PFSK-1 (cell line): ENCODE measurements around the gene TOX4.

ENCODE experiments used
- FOXP2 ChIP-seq: optimal IDR thresholded peaks from 2 replicates; pipeline ENCODE3; 2011; ENCODE audit warnings: borderline replicate concordance, control low read depth, inconsistent platforms; ENCODE audit not compliant: insufficient read depth; ENCODE audit errors: extremely low read length, extremely low read depth
- POLR2AphosphoS5 ChIP-seq: IDR thresholded peaks from 2 replicates; pipeline ENCODE4 v1.6.1; 2012; ENCODE audit warnings: low read depth, mild to moderate bottlenecking, control low read depth, low read length, moderate library complexity
- REST ChIP-seq, 2 experiments: IDR thresholded peaks; 2 replicates each; pipeline versions ENCODE4 v1.6.1 to v1.8.0; 2011 to 2012; ENCODE audit warnings: low read depth in 2 of 2, low read length in 2 of 2, control low read depth in 1 of 2, inconsistent platforms in 1 of 2, mild to moderate bottlenecking in 1 of 2, moderate library complexity in 1 of 2; ENCODE audit not compliant: insufficient read depth in 1 of 2
- SIN3A ChIP-seq: IDR thresholded peaks from 2 replicates; pipeline ENCODE4 v1.6.1; 2012; ENCODE audit warnings: mild to moderate bottlenecking, low read length, moderate library complexity, borderline replicate concordance; ENCODE audit not compliant: insufficient read depth
- TAF1 ChIP-seq: IDR thresholded peaks from 2 replicates; pipeline ENCODE4 v1.6.1; 2012; ENCODE audit warnings: low read length, control low read depth, borderline replicate concordance; ENCODE audit not compliant: insufficient read depth

Gene TOX4

GRCh38 chr14:21525962-21526671 is 49.1 kb downstream of the TOX4 start, which contains the start of gene SALL2:
Gene SALL2 (minus strand): TSS chr14:21526346. CDS start chr14:21526127, 219 bp downstream.
- TF ChIP-seq TAF1 (no peak), POLR2AphosphoS5 (no peak), FOXP2 (no peak)

- TF ChIP-seq FOXP2 (no peak), POLR2AphosphoS5 (no peak), SIN3A (no peak), REST (IDR thresholded peaks at IDR 0.05; ENCODE audit: insufficient read depth in 1 of 2, low read depth in 2 of 2, low read length in 2 of 2) (no peak), TAF1 (no peak)
These were observed 49.8 kb downstream of the TOX4 start for GRCh38 chr14:21526672-21527317.

GRCh38 chr14:21527318-21527679 is 50.3 kb downstream of the TOX4 start:
- TF ChIP-seq POLR2AphosphoS5 (no peak), SIN3A (no peak), REST (IDR thresholded peaks at IDR 0.05; ENCODE audit: insufficient read depth in 1 of 2, low read depth in 2 of 2, low read length in 2 of 2) (no peak), TAF1 (no peak), FOXP2 (no peak)

- TF ChIP-seq SIN3A, result no peak
- TF ChIP-seq POLR2AphosphoS5, result no peak
These were observed 51.7 kb downstream of the TOX4 start for GRCh38 chr14:21528381-21529348.

- TF ChIP-seq TAF1 (no peak), SIN3A (no peak)
These were observed 52.5 kb downstream of the TOX4 start for GRCh38 chr14:21529515-21529914.

GRCh38 chr14:21533294-21533693 is 56.3 kb downstream of the TOX4 start:
- TF ChIP-seq TAF1 (no peak), POLR2AphosphoS5 (no peak), FOXP2 (no peak), REST (IDR thresholded peaks at IDR 0.05; ENCODE audit: insufficient read depth in 1 of 2, low read depth in 2 of 2, low read length in 2 of 2) (no peak), SIN3A (no peak)
